Chondrocyte (in vitro differentiated cells): ENCODE measurements around the gene SLFNL1. TPM values are rescaled to one million over a fixed set of nuclear protein-coding genes. Genes with fewer than 3 reads are reported as not detected.

Experiments
- DNase-seq: peaks from one replicate; pipeline ENCODE4 v3.0.0; 2021; ENCODE audit warnings: mixed read lengths, low spot score
- H3K27ac Mint-ChIP-seq: one replicate; pipeline ENCODE4 v1.8.0; 2021; ENCODE audit warnings: mild to moderate bottlenecking, moderate library complexity, mixed read lengths; ENCODE audit not compliant: unreplicated experiment
- H3K27me3 Mint-ChIP-seq: 2 replicates; pipeline ENCODE4 v1.8.0; 2021; ENCODE audit warnings: low read depth, mixed read lengths
- H3K36me3 Mint-ChIP-seq: 2 replicates; pipeline ENCODE4 v1.8.0; 2021; ENCODE audit warnings: low read depth, mixed read lengths
- H3K4me1 Mint-ChIP-seq: 2 replicates; pipeline ENCODE4 v1.8.0; 2021; ENCODE audit warnings: low read depth, mild to moderate bottlenecking, mixed read lengths
- H3K4me3 Mint-ChIP-seq: one replicate; pipeline ENCODE4 v1.8.0; 2021; ENCODE audit warnings: mild to moderate bottlenecking, moderate library complexity, mixed read lengths; ENCODE audit not compliant: unreplicated experiment
- H3K9me3 Mint-ChIP-seq: 2 replicates; pipeline ENCODE4 v1.8.0; 2021; ENCODE audit warnings: low read depth, mixed read lengths
- CTCF ChIP-seq: fragments of 200-600 bp; sonication (generic); IDR thresholded peaks from 2 replicates; pipeline ENCODE4 v1.5.0; 2021; ENCODE audit warnings: antibody characterized with exemption, mild to moderate bottlenecking, moderate library complexity
- total RNA-seq: library from RNA; stranded (reverse); gene quantifications from 3 replicates; pipeline ENCODE4 v1.2.1, GENCODE V29; 2021

Gene SLFNL1
- total RNA-seq, 1 donor from 2014 or later, result 0.25 TPM

GRCh38 chr1:40974945-40975344 is 46.6 kb downstream of the SLFNL1 start:
- TF ChIP-seq CTCF, result no peak
- DNase-seq, result no peak
- Mint-ChIP-seq H3K4me3 (no peak overlapping the region), H3K36me3 (no peaks in the 10 kb centered on the region), H3K27me3 (no peaks in the 10 kb centered on the region), H3K27ac (no peak overlapping the region), H3K4me1 (peaks cover 38% of the 10 kb centered on the region), H3K9me3 (no peaks in the 10 kb centered on the region)

GRCh38 chr1:40973912-40974311 is 47.6 kb downstream of the SLFNL1 start:
- H3K4me1 Mint-ChIP-seq, result peaks cover 43% of the 10 kb centered on the region
- no peak for DNase-seq

GRCh38 chr1:40971966-40972365 is 49.6 kb downstream of the SLFNL1 start:
- H3K9me3 Mint-ChIP-seq, result no peaks in the 10 kb centered on the region
- no peak for TF ChIP-seq CTCF
- H3K4me3 Mint-ChIP-seq, result no peak overlapping the region
- no peak overlapping the region for H3K27ac Mint-ChIP-seq
- DNase-seq, result no peak
- H3K36me3 Mint-ChIP-seq, result no peaks in the 10 kb centered on the region
- H3K27me3 Mint-ChIP-seq, result no peaks in the 10 kb centered on the region
- H3K4me1 Mint-ChIP-seq, result peaks cover 47% of the 10 kb centered on the region

More at GRCh38 chr1:40973912-40974311, 47.6 kb downstream of the SLFNL1 start:
- Mint-ChIP-seq H3K27ac (no peak overlapping the region), H3K9me3 (no peaks in the 10 kb centered on the region), H3K36me3 (no peaks in the 10 kb centered on the region), H3K27me3 (no peaks in the 10 kb centered on the region), H3K4me3 (no peak overlapping the region)
- TF ChIP-seq CTCF, result no peak

GRCh38 chr1:40969445-40969844 is 52.1 kb downstream of the SLFNL1 start:
- H3K27ac Mint-ChIP-seq, result peak overlapping the region; percentile 90
- H3K9me3 Mint-ChIP-seq, result no peaks in the 10 kb centered on the region
- TF ChIP-seq CTCF, result no peak
- no peak overlapping the region for H3K4me3 Mint-ChIP-seq
- H3K4me1 Mint-ChIP-seq, result peaks cover 44% of the 10 kb centered on the region
- DNase-seq, result no peak
- H3K27me3 Mint-ChIP-seq, result no peaks in the 10 kb centered on the region
- no peaks in the 10 kb centered on the region for H3K36me3 Mint-ChIP-seq

GRCh38 chr1:40966417-40966816 is 55.1 kb downstream of the SLFNL1 start:
- Mint-ChIP-seq H3K4me1 (peaks cover 42% of the 10 kb centered on the region), H3K36me3 (no peaks in the 10 kb centered on the region), H3K27ac (peak overlapping the region; percentile 84), H3K9me3 (no peaks in the 10 kb centered on the region), H3K27me3 (no peaks in the 10 kb centered on the region), H3K4me3 (no peak overlapping the region)
- TF ChIP-seq CTCF, result no peak
- no peak for DNase-seq

Other genes with a start within 250 kb of the SLFNL1 start
- 0.60 to 3.4 TPM (median 3.0 TPM) in 3 replicates for gene KCNQ4, start 237.9 kb downstream of the SLFNL1 start, total RNA-seq
- 12.4 to 30.5 TPM (median 30.1 TPM) in 3 replicates for gene CITED4, start 159.4 kb downstream of the SLFNL1 start, total RNA-seq
- gene CTPS1, start 42.0 kb downstream of the SLFNL1 start, total RNA-seq, result 40.2 to 84.5 TPM (median 79.4 TPM) in 3 replicates
- 29.5 to 32.4 TPM (median 30.5 TPM) in 3 replicates for gene SCMH1, start 220.6 kb upstream of the SLFNL1 start, total RNA-seq